HG03039 (cell line): ENCODE measurements around the gene MT1A.
"Not testable (repeated sequence)": the region's sequence is repeated elsewhere in the genome, so short reads cannot be mapped to it uniquely, and the experiment has no call there.

Experiments
- ATAC-seq: cut with Tn5 transposase; IDR thresholded peaks from one replicate; pipeline ENCODE4 v1.9.1; 2021; ENCODE audit warnings: mild to moderate bottlenecking, moderate library complexity; ENCODE audit not compliant: unreplicated experiment

MT1A gene

GRCh38 chr16:56610017-56610608 lies 28.4 kb upstream of the MT1A start:
- no peak for ATAC-seq

DNA sequence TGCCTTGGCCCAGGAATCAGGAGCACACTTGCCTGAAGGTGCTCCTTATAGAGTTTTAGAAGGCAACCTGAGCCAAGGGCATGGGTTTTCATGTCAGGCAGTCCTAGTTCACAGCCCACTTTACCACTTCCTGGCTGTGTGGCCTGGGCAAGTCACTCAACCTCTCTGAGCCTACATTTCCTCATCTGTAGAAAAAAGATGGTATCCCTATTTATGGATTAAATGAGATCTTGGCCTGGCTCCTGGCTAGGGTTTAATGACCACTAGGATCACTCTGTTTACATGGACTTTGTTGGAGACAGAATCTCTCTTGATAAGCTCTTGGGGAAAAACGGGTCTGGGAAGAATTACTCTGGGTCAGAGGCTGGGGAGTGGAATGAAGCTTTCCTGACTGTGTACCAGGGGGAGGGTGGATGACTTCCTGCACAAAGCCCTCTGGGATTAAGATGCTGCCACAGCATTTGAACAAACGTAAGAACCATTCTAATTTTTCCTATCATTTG lies 27.8 kb upstream of the MT1A start:
- no peak for ATAC-seq

DNA sequence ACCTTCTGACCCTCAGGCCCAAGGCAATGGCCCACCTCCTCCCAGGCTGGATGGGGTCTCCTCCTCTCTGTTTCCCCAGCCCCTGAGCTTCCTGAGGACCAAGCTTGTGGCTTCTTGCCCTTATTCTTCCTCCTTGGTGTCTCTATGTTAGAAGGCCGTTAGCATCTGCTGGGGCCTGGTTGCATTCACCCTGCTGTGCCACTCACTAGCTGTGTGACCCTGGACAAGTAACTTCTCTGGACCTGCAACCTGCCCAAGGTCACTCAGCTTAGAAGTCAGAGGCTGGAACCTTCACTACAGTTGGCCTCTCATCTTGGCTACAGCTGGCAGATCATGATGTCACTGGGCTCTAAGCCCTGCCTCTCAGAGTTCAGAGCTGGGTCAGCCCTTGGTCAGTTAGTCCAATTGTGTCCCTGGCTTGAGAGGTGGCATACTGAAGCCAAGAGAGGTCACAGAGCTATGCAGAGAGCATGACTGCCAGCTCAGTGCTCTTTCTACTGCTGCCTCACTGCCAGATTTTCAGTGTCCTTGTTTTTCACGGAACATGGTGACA lies 27.1 kb upstream of the MT1A start:
- ATAC-seq, result no peak

GRCh38 chr16:56613706-56614105 lies 24.8 kb upstream of the MT1A start:
- no peak for ATAC-seq

DNA sequence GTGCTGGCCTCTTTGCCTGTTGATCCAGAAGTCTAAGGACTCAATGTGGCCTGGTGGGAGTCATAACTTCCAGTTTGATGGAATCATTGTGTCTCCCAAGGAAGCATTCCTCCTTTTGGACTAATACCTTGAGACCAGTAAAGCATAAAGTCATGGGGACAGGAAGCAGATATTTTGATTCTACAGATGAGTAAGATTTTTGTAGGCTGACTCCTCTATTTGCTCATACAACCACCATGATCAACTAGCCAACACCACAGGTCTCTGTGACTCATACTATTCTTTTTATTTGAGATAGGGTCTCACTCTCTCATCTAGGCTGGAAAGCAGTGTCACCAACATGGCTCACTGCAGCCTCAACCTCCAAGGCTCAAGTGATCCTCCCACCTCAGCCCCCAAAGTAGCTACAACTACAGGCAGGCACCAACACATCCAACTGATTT lies 23.9 kb upstream of the MT1A start:
- no peak for ATAC-seq

DNA sequence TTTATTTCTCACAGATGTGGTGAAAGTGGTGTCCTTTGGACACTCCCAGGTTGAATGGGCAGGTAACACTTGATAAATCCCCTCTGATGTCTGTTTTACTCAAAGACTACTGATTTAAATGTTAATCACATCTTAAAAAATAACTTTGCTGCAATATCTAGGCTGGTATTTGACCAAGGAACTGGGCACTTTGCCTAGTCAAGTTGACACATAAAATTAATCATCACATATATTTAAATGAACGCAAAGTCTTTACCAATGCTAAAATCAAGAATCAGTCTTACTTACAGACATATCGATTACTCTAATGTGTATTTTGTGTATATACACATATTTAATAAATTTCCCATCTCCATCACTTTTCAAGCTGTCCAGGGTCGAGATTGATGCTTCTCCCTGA lies 23.1 kb upstream of the MT1A start:
- ATAC-seq, result no peak

DNA sequence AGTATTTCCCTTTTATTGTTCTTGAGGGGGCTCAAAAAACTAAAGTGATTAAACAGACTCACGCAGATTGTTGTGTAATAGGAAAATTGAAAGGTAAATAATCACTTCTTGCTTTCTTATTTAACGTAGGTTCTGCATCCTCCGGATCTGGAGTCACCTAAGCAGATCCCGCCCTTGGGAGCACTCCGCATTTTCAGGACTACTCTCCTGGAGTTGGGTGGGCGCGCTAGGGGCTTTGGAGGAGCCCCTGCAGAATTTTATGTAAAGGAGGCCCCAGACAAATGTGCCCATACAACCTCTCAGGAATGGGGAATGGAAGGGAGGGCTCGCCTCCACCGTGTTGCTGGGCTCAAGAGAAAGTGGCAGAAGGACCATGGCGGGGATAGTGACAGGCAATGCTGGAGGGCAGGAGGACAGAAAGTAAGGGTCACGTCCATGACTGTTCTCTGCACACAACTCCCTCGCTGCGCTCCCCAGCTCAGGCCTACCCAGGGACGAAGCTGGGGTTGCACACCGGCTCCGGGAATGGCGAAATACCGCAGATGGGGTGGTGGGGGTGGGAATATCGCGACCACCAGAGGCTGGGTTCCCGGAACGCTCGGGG lies 21.8 kb upstream of the MT1A start:
- no peak for ATAC-seq

DNA sequence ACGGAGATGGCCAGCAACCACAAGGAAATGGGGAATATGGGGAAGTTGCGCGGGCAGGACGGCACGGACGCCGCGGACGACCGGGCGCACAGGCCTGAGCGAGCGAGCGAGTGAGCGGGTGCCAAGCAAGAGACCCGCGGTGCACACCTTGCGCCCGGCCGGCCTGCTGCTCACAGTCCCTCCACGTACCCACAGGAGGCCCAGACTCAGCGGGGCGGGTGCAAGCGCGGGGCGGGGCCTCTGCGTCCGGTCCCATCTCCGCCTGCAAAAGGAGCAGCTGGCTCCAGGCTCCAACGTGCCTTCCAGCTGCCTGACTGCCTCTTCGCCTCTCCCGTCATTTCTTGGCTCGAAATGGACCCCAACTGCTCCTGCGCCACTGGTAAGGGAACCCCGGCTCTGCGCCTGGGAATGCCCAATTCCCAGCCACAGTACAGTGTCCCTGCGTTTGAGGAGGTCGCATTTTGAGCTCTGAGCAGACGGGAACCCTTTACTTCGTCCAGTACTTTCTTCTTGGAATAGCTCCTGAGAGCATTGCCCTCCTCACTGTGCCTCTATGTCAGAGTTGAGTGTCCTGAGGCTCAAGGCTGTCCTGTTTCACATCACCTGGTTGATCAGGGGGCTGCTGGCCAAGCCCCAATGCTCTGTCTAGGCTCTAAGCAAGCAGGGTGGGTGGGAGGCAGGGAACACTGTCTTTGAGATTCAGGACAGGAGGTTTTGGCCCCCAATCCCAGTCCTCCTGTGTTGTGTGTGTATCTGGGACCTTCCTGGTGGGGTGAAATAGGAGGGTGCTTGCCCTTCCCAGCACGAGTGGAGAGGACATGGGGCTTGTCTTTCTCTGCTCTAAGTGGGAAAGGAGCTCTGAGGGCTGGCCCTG lies 21.0 kb upstream of the MT1A start:
- no peak for ATAC-seq

GRCh38 chr16:56618138-56618537 lies 20.3 kb upstream of the MT1A start:
- ATAC-seq, result no peak

DNA sequence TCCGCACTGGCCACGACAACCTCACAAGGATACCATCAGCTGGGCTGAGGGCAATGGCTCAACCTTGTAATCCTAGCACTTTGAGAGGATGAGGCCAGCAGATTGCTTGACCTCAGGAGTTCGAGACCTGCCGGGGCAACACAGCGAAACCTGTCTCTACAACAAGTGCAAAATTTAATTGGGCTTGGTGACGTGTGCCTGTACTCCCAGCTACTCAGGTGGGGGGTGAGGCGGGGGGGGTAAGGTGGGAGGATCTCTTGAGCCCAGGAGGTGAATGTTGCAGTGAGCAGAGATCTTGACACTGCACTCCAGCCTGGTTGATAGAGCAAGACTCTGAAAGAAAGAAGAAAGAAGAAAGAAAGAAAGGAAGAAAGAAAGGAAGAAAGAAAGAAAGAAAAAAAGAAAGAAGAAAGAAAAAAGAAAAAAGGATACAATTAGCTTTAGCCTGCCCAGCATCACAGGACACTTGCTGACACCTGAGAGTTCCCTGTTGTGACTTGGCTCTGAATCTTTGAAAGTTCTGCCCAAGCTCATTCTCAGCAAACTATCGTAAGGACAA lies 18.0 kb upstream of the MT1A start:
- no peak for ATAC-seq

DNA sequence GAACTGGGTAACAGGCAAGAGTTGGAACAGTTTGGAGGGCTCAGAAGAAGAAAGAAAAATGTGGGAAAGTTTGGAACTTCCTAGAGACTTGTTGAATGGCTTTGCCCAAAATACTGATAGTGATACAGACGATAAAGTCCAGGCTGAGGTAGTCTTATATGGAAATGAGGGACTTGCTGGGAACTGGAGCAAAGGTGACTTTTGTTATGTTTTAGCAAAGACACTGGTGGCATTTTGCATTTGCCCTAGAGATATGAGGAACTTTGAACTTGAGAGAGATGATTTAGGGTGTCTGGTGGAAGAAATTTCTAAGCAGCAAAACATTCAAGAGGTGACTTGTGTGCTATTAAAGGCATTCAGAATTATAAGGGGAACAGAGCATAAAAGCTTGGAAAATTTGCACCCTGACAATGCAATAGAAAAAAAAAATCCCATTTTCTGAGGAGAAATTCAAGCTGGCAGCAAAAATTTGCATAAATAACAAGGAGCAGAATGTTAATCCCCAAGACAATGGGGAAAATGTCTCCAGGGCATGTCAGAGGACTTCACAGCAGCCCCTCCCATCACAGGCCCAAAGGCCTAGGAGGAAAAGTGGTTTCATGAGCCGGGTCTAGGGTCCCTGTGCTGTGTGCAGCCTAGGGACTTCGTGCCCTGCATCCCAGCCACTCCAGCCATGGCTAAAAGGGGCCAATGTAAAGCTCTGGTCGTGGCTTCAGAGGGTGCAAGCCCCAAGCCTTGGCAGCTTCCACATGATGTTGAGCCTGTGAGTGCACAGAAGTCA lies 16.6 kb upstream of the MT1A start:
- ATAC-seq, result not testable (repeated sequence)

DNA sequence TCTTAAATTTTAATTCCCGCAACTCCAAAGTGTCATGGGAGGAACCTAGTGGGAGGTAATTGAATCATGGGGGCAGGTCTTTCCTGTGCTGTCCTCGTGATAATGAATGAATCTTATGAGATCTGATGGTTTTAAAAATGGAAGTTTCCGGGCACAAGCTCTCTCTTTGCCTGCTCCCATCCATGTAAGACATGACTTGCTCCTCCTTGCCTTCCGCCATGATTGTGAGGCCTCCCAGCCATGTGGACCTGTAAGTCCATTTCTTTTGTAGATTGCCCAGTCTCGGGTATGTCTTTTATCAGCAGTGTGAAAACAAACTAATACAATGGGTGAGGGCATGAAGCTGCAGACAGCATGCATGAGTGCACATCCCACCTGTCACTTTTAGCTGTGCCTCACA lies 15.3 kb upstream of the MT1A start:
- ATAC-seq, result not testable (repeated sequence)

DNA sequence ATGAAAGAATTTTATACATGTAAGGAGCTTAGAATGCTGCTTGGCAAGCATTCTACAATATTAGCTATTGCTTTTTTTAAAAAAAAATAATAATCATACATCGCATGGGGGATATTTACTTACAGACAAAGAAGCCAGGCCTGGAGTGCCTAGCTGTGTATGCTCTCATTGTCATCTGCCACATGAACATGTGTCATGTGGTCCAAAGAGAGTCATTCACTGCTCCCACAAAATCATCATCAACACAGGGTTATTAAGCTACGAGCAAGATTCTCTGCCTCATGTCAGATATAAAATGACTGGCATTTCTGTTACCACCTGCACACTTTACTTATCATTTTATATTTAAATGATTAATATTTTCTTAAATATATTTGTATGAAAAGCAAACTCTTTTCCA lies 14.8 kb upstream of the MT1A start:
- no peak for ATAC-seq

GRCh38 chr16:56625140-56625942 lies 13.1 kb upstream of the MT1A start, which contains the start of gene MT1E:
TSS of gene MT1E (plus strand) at chr16:56625781. CDS start at chr16:56625852, 71 bp downstream.
- no peak for ATAC-seq

DNA sequence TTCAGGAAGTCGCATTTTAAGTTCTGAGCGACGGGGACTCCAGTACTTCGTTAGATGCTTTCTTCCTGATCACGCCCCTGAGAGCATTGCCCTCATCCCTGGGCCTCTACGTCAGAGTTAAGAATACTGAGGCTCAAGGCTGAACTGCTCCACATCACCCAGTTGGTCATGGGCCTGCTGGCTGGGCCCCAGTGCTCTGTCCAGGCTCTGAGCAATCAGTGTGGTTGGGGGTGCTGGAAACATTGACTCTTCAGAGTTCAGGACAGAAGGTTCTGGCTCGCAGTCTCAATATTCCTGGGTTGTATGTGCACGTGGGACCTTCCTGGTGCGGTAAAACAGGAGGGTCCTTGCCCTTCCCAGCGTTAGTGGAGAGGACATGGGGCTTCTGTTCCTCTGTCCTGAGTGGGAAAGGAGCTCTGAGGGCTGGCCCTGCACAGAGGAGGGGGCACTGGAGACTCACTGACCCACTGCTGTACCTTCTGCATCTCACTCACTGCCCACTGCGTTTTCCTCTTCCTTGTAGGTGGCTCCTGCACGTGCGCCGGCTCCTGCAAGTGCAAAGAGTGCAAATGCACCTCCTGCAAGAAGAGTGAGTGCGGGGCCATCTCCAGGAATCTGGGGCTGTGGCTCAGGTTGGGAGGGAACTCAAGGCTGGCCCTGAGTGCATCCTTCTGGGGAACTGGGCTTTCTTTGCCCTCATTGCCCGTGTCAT lies 12.4 kb upstream of the MT1A start:
- ATAC-seq, result no peak

- no peak for ATAC-seq
Measured at GRCh38 chr16:56626685-56627084, 11.8 kb upstream of the MT1A start.

- ATAC-seq, result no peak
Measured at GRCh38 chr16:56628486-56629350, 9.7 kb upstream of the MT1A start.

DNA sequence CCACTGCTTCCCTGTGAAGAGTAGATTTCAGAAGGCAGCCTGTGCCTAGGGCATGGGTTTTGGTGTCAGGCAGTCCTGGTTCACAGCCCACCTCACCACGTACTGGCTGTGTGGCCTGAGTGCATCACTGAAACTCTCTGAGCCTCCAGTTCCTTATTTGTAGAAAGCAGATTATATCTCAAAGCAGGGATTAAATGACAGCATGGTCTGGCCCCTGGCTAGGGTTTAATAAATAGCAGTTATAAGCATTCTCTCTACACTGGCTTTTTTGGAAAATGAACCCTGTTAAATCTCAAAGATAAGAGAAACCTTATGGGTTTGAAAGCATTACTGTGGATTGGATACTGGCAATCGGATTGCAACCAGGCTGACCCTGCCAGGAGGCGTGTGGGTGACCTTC lies 8.9 kb upstream of the MT1A start:
- ATAC-seq, result no peak
